ENCODE measurements around the gene LRRC4C. TPM values are rescaled to one million over a fixed set of nuclear protein-coding genes. Genes with fewer than 3 reads are reported as not detected.

The LRRC4C gene
- total RNA-seq, 1 experiment from 2014 or later: 0.13 TPM

DNA sequence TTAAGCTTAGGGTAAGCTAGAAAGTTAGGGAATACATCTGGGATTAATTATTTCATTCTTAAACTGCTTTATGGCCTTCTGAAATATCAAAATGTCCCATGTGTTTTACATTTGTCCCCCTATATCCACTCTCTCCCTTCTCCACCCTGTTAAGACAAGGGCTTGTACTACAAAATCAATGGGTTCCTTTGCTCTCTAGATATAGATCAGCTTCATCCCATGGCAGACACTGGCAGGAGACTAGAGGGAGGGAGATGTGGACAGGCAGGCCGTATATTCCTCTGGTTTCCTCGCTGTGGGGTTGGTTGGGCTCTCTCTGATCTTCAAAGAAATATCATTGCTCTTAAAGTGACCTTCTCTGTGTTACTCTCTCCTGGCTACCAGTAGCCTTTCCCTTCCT, 1281.0 kb downstream of the LRRC4C start:
- H3K4me1 Mint-ChIP-seq: no peaks in the 10 kb centered on the region
- peaks cover 16% of the 10 kb centered on the region for H3K27me3 Mint-ChIP-seq (ENCODE audit: low read depth)
- H3T11ph ChIP-seq (ENCODE audit: low read length): no peak overlapping the region

More for the DNA sequence above, 1281.0 kb downstream of the LRRC4C start:
- Mint-ChIP-seq H3K27ac (no peak overlapping the region), H3K36me3 (ENCODE audit: insufficient read depth in 1 of 3, low read depth in 3 of 3) (no peaks in the 10 kb centered on the region; a peak in 1 of 7 replicates), H3K9me3 (no peaks in the 10 kb centered on the region), H3K4me3 (no peak overlapping the region)
- Histone ChIP-seq H3K9ac (ENCODE audit: extremely low read depth, insufficient read length, low read length) (no peak overlapping the region), H3K79me1 (ENCODE audit: insufficient read depth, low read depth, low read length, poor library complexity, severe bottlenecking) (no peaks in the 10 kb centered on the region), H3K23me2 (ENCODE audit: insufficient read length, low read depth, low read length, poor library complexity, severe bottlenecking) (no peaks in the 10 kb centered on the region), H2AFZ (ENCODE audit: low read length) (no peak overlapping the region), H2BK5ac (ENCODE audit: insufficient read length, low read length) (no peak overlapping the region), H4K8ac (replicated peaks; ENCODE audit: insufficient read length, low read depth, low read length) (no peak overlapping the region), H2BK12ac (ENCODE audit: insufficient read length, low read depth, low read length) (no peak overlapping the region), H3K4me2 (ENCODE audit: insufficient read depth, insufficient read length, low read length) (no peak overlapping the region), H3K4ac (ENCODE audit: low read depth, low read length) (no peak overlapping the region), H3K27me3 (ENCODE audit: insufficient read depth, low read length) (no peaks in the 10 kb centered on the region), H4K91ac (ENCODE audit: insufficient read length, low read depth, low read length) (no peak overlapping the region), H4K5ac (ENCODE audit: insufficient read length, low read depth, low read length) (no peak overlapping the region), H3K4me1 (ENCODE audit: insufficient read depth, low read length) (no peaks in the 10 kb centered on the region), H2AK5ac (ENCODE audit: insufficient read length, low read length) (no peak overlapping the region), H3K9me3 (ENCODE audit: control insufficient read depth, low read depth, low read length) (no peaks in the 10 kb centered on the region), H4K20me1 (ENCODE audit: control insufficient read depth, insufficient read depth, insufficient read length) (no peaks in the 10 kb centered on the region), H3K18ac (ENCODE audit: insufficient read length, low read depth, low read length) (no peak overlapping the region), H2BK20ac (ENCODE audit: low read depth, low read length, poor library complexity, severe bottlenecking) (no peak overlapping the region), H3K14ac (ENCODE audit: insufficient read depth, low read length) (no peak overlapping the region), H3K27ac (ENCODE audit: insufficient read length, low read depth, low read length) (no peak overlapping the region), H3K23ac (ENCODE audit: insufficient read length, low read depth, low read length) (no peak overlapping the region), H2BK120ac (ENCODE audit: low read depth, low read length, poor library complexity, severe bottlenecking) (no peak overlapping the region), H2BK15ac (ENCODE audit: low read depth, low read length) (no peak overlapping the region), H3K79me2 (ENCODE audit: insufficient read depth, low read length) (no peaks in the 10 kb centered on the region), H3K56ac (ENCODE audit: insufficient read length, low read depth, low read length) (no peak overlapping the region)
- TF ChIP-seq, protein P1, sequence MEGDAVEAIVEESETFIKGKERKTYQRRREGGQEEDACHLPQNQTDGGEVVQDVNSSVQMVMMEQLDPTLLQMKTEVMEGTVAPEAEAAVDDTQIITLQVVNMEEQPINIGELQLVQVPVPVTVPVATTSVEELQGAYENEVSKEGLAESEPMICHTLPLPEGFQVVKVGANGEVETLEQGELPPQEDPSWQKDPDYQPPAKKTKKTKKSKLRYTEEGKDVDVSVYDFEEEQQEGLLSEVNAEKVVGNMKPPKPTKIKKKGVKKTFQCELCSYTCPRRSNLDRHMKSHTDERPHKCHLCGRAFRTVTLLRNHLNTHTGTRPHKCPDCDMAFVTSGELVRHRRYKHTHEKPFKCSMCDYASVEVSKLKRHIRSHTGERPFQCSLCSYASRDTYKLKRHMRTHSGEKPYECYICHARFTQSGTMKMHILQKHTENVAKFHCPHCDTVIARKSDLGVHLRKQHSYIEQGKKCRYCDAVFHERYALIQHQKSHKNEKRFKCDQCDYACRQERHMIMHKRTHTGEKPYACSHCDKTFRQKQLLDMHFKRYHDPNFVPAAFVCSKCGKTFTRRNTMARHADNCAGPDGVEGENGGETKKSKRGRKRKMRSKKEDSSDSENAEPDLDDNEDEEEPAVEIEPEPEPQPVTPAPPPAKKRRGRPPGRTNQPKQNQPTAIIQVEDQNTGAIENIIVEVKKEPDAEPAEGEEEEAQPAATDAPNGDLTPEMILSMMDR (conservative IDR thresholded peaks at IDR 0.05): no peak
- no peak for DNase-seq
- no CpG with 5 or more reads among the region's 2 CpGs for WGBS (ENCODE audit: extremely low coverage, insufficient read length, low lambda C conversion rate)

Measured in H9 (cell line).